DMS 273 treated with DMSO at 0.1 percent for 48 hours (cell line): ENCODE measurements around the gene PPP4R4.
A peak's percentile ranks its signal among the peaks of the same experiment; 100 is the strongest.
"Not testable (repeated sequence)": the region's sequence is repeated elsewhere in the genome, so short reads cannot be mapped to it uniquely, and the experiment has no call there.

Experiments used
- DNase-seq: peaks from one replicate; lab custom pipeline; 2025; lab: John Stamatoyannopoulos, UW

The PPP4R4 gene

GRCh38 chr14:94143711-94144110 is 30.4 kb upstream of the PPP4R4 start:
- no peak for DNase-seq

GRCh38 chr14:94144765-94145164 is 29.4 kb upstream of the PPP4R4 start:
- DNase-seq: no peak

GRCh38 chr14:94145902-94146527 is 28.1 kb upstream of the PPP4R4 start:
- peak; percentile 67 for DNase-seq

GRCh38 chr14:94152676-94153075 is 21.4 kb upstream of the PPP4R4 start:
- DNase-seq: no peak

- no peak for DNase-seq
Measured at GRCh38 chr14:94153750-94154342, 20.3 kb upstream of the PPP4R4 start.

GRCh38 chr14:94156143-94156542 is 18.0 kb upstream of the PPP4R4 start:
- DNase-seq: not testable (repeated sequence)

GRCh38 chr14:94157197-94157596 is 16.9 kb upstream of the PPP4R4 start:
- no peak for DNase-seq

- no peak for DNase-seq
Measured at GRCh38 chr14:94158239-94158883, 15.8 kb upstream of the PPP4R4 start.

- DNase-seq: no peak
Measured at GRCh38 chr14:94161058-94161457, 13.1 kb upstream of the PPP4R4 start.

GRCh38 chr14:94161981-94162380 is 12.1 kb upstream of the PPP4R4 start:
- no peak for DNase-seq

GRCh38 chr14:94162466-94162865 is 11.7 kb upstream of the PPP4R4 start:
- no peak for DNase-seq

- DNase-seq: no peak
Measured at GRCh38 chr14:94163796-94164195, 10.3 kb upstream of the PPP4R4 start.

GRCh38 chr14:94164685-94165431 is 9.3 kb upstream of the PPP4R4 start:
- DNase-seq: no peak

- no peak for DNase-seq
Measured at GRCh38 chr14:94165744-94166143, 8.4 kb upstream of the PPP4R4 start.

- DNase-seq: no peak
Measured at GRCh38 chr14:94170136-94170535, 4.0 kb upstream of the PPP4R4 start.

GRCh38 chr14:94171208-94171607 is 2.9 kb upstream of the PPP4R4 start:
- DNase-seq: no peak

GRCh38 chr14:94172545-94172944 is 1.6 kb upstream of the PPP4R4 start:
- no peak for DNase-seq

GRCh38 chr14:94173471-94173884 is 644 bp upstream of the PPP4R4 start:
- no peak for DNase-seq

- no peak for DNase-seq
Measured at GRCh38 chr14:94174604-94175010, 485 bp downstream of the PPP4R4 start.

GRCh38 chr14:94175011-94175745 is 1.1 kb downstream of the PPP4R4 start:
- no peak for DNase-seq

- DNase-seq: no peak
Measured at GRCh38 chr14:94175747-94176146, 1.6 kb downstream of the PPP4R4 start.

- no peak for DNase-seq
Measured at GRCh38 chr14:94176808-94177207, 2.7 kb downstream of the PPP4R4 start.
